Measurements from ENCODE around the gene JUNB. TPM values are rescaled to one million over a fixed set of nuclear protein-coding genes. Genes with fewer than 3 reads are reported as not detected.

Gene JUNB
- polyA plus RNA-seq, 1 of the 3 experiments (the other 2 are of a cell fraction) = 224 TPM

DNA sequence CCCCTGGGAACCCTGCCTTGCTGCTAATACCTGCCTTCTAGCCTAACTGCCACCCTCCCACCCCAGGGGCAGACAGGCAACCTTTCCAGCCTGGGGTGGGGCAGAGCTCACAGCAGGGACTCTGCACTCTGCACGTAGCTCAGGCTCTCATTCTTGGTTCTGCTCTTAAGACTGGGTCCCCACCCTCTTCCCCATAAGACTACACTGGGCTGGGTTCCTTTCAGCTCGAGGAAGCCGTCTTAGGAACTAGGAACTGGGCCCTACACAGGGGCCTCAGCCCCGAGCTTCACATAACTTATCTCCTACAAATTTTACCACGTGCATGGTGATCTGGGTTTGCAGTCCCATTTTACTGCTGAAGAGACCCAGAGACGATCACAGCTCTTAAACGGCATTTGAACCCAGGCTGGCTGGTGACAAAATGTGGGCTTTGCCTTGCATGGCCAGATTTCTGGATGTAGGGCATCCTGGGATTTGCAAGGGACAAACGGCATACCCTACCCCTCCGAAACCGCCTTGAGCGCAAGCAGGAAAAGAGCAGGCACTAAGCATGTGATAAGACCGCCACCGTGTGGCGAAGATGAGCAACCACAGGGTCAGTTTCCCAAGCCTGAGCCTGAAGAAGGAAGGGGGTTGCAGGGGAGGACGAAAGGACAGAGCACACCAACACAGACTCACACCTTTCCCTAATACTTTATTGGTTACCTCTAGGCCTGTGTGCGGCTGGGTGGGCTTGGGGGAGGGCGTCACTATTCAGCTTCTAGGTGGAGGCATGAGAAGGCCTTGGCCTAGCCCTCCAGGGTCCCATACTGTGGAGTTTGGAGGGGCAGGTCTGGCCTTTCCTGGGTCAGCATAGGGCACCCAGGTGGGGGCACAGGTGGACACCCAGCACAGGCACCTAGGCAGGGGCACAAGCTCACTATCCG lies 5.1 kb downstream of the JUNB start:
- DNase-seq = peak; percentile 77
- no peak overlapping the region for H3K9ac ChIP-seq

DNA sequence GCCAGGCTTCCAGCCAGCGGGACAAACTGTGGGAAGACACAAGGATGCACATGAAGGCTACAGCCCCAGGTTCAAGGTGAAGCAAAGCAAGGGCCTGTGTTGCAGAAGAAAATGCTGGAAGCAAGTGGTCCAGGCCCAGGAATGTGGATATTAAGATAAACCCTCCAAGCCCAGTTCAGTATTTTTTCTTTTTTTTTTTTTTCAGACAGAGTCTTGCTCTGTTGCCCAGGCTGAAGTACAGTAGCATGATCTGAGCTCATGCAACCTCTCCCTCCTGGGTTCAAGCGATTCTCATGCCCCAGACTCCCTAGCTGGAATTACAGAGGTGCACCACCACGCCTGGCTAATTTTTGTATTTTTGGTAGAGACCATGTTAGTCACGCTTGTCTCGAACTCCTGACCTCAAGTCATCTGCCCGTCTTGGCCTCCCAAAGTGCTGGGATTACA lies 5.9 kb downstream of the JUNB start:
- H3K36me3 ChIP-seq (replicated peaks in 1 of 2; ENCODE audit: control insufficient read depth in 1 of 2, insufficient read depth in 2 of 2, low read length in 1 of 2) = peaks cover 8 to 10% of the 10 kb centered on the region in 2 experiments
- TF ChIP-seq FOSL2 (IDR thresholded peaks at IDR 0.05; ENCODE audit: borderline replicate concordance, low read depth) (no peak), RCOR1 (IDR thresholded peaks at IDR 0.05; ENCODE audit: low read length) (no peak), MXI1 (IDR thresholded peaks at IDR 0.05; ENCODE audit: low read depth, low read length) (no peak), CHD2 (IDR thresholded peaks at IDR 0.05; ENCODE audit: low read length, partially characterized antibody) (no peak), JUND (IDR thresholded peaks at IDR 0.05) (no peak), GABPA (IDR thresholded peaks at IDR 0.05; ENCODE audit: low read depth) (no peak), EP300 (IDR thresholded peaks at IDR 0.05; ENCODE audit: borderline replicate concordance in 1 of 2, low read depth in 1 of 2, low read length in 1 of 2) (no peak), POLR2AphosphoS5 (IDR thresholded peaks at IDR 0.05; ENCODE audit: low read depth, low read length) (no peak), ELF1 (IDR thresholded peaks at IDR 0.05) (no peak), MEF2A (IDR thresholded peaks at IDR 0.05; ENCODE audit: borderline replicate concordance, low read depth) (no peak), GATA2 (CRISPR knock-in tag; IDR thresholded peaks at IDR 0.05) (no peak)
- TF ChIP-seq, protein P1, sequence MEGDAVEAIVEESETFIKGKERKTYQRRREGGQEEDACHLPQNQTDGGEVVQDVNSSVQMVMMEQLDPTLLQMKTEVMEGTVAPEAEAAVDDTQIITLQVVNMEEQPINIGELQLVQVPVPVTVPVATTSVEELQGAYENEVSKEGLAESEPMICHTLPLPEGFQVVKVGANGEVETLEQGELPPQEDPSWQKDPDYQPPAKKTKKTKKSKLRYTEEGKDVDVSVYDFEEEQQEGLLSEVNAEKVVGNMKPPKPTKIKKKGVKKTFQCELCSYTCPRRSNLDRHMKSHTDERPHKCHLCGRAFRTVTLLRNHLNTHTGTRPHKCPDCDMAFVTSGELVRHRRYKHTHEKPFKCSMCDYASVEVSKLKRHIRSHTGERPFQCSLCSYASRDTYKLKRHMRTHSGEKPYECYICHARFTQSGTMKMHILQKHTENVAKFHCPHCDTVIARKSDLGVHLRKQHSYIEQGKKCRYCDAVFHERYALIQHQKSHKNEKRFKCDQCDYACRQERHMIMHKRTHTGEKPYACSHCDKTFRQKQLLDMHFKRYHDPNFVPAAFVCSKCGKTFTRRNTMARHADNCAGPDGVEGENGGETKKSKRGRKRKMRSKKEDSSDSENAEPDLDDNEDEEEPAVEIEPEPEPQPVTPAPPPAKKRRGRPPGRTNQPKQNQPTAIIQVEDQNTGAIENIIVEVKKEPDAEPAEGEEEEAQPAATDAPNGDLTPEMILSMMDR (IDR thresholded peaks at IDR 0.05) = no peak
- no peak for DNase-seq
- no peak overlapping the region for H3K27ac ChIP-seq (ENCODE audit: low read depth in 2 of 2, low read length in 1 of 2)
- no peaks in the 10 kb centered on the region for H3K9me3 ChIP-seq
- no peak overlapping the region for H3K4me3 ChIP-seq (ENCODE audit: low read depth in 2 of 2, low read length in 1 of 2)
- ChIA-PET CTCF (interaction anchor here (0.6 to 17.1 kb wide), 15 partner anchors 9 to 308 kb away, joined by 3 to 447 read pairs (median 9); partner anchors contain the start of genes DNASE2, GET3, HOOK2 and RNASEH2A), POLR2A (interaction anchor here (2.3 kb wide), 1 partner anchor 19 kb away, joined by 22 read pairs; no protein-coding TSS in a partner anchor)
- no peak overlapping the region for H3K9ac ChIP-seq
- H3K27me3 ChIP-seq (ENCODE audit: insufficient read depth) = no peaks in the 10 kb centered on the region
- H4K20me1 ChIP-seq (ENCODE audit: insufficient read depth) = peaks cover 10% of the 10 kb centered on the region
- H3F3A ChIP-seq (replicated peaks; ENCODE audit: insufficient read depth) = peaks cover 33% of the 10 kb centered on the region
- H2AFZ ChIP-seq (ENCODE audit: low read depth) = no peak overlapping the region
- H3K4me2 ChIP-seq = no peak overlapping the region
- H3K9me2 ChIP-seq = no peaks in the 10 kb centered on the region
- peaks cover 21% of the 10 kb centered on the region for H3K79me2 ChIP-seq (ENCODE audit: insufficient read depth)
- 92% methylated on average over 6 of the region's 6 CpGs for WGBS (ENCODE audit: low lambda C conversion rate)
- H3K4me1 ChIP-seq (ENCODE audit: control insufficient read depth in 1 of 2, insufficient read depth in 2 of 2, low read depth in 1 of 2, low read length in 1 of 2) = peaks cover 9 to 25% of the 10 kb centered on the region in 2 experiments; a peak in 1 of 4 replicates

More for the DNA sequence above, 5.1 kb downstream of the JUNB start:
- Histone ChIP-seq H3K36me3 (replicated peaks in 1 of 2; ENCODE audit: control insufficient read depth in 1 of 2, insufficient read depth in 2 of 2, low read length in 1 of 2) (peaks cover 8 to 10% of the 10 kb centered on the region in 2 experiments), H3K4me1 (ENCODE audit: control insufficient read depth in 1 of 2, insufficient read depth in 2 of 2, low read depth in 1 of 2, low read length in 1 of 2) (peaks cover 9 to 23% of the 10 kb centered on the region in 2 experiments; a peak in 1 of 4 replicates), H3K79me2 (ENCODE audit: insufficient read depth) (peaks cover 26% of the 10 kb centered on the region), H3K27me3 (ENCODE audit: insufficient read depth) (no peaks in the 10 kb centered on the region), H3K9me2 (no peaks in the 10 kb centered on the region), H3K4me2 (no peak overlapping the region), H4K20me1 (ENCODE audit: insufficient read depth) (peaks cover 17% of the 10 kb centered on the region), H3K27ac (ENCODE audit: low read depth in 2 of 2, low read length in 1 of 2) (peak overlapping the region in 1 of 2 experiments; percentile 36; a peak in 1 of 4 replicates), H3K4me3 (ENCODE audit: low read depth in 2 of 2, low read length in 1 of 2) (peak overlapping the region in 1 of 2 experiments; percentile 38; a peak in 1 of 4 replicates), H2AFZ (ENCODE audit: low read depth) (peak overlapping the region; percentile 9; the same call in 1 of the 2 replicates), H3F3A (replicated peaks; ENCODE audit: insufficient read depth) (peaks cover 33% of the 10 kb centered on the region), H3K9me3 (no peaks in the 10 kb centered on the region)
- ChIA-PET CTCF (interaction anchor here (0.6 to 17.1 kb wide), 25 partner anchors 9 to 307 kb away, joined by 3 to 447 read pairs (median 6); partner anchors contain the start of genes DNASE2, GET3, HOOK2 and RNASEH2A), POLR2A (interaction anchor here (0.6 to 2.3 kb wide), 3 partner anchors 19 to 35 kb away, joined by 3 to 22 read pairs (median 6); no protein-coding TSS in a partner anchor)
- TF ChIP-seq RXRA (IDR thresholded peaks at IDR 0.05; ENCODE audit: borderline replicate concordance, low read depth) (no peak), FOXJ3 (CRISPR knock-in tag; IDR thresholded peaks at IDR 0.05) (no peak), POLR2AphosphoS5 (IDR thresholded peaks at IDR 0.05; ENCODE audit: low read depth, low read length) (peak; percentile 44; the same call in 1 of the 2 replicates), RCOR1 (IDR thresholded peaks at IDR 0.05; ENCODE audit: low read length) (peak; percentile 52; the same call in 1 of the 2 replicates), NRF1 (IDR thresholded peaks at IDR 0.05; ENCODE audit: low read depth, low read length) (no peak), SMC3 (IDR thresholded peaks at IDR 0.05; ENCODE audit: low read depth, low read length) (peak; percentile 95), FOXM1 (IDR thresholded peaks at IDR 0.05; ENCODE audit: low read depth) (no peak), RAD21 (IDR thresholded peaks at IDR 0.05; ENCODE audit: low read length) (peak; percentile 99), FOSL2 (IDR thresholded peaks at IDR 0.05; ENCODE audit: borderline replicate concordance, low read depth) (no peak), TAF1 (IDR thresholded peaks at IDR 0.05; ENCODE audit: borderline replicate concordance, low read depth, low read length) (no peak)
- TF ChIP-seq, protein P1 (IDR thresholded peaks at IDR 0.05) = peak; percentile 87
- WGBS (ENCODE audit: low lambda C conversion rate) = 10% methylated on average over 14 of the region's 18 CpGs

All from SK-N-SH (cell line).